Sigmoid colon (tissue), 7 donors: ENCODE results near the gene FNDC3A. TPM values are rescaled to one million over a fixed set of nuclear protein-coding genes. Genes with fewer than 3 reads are reported as not detected.

Experiments used
- DNase-seq: peaks from one replicate; pipeline ENCODE4 v3.0.0-alpha.2; 2019
- H3K27ac ChIP-seq, 4 donors: fragments of 200-600 bp; sonication (generic); one replicate each; pipeline ENCODE4 v1.5.1; 2016 to 2019; ENCODE audit warnings: mild to moderate bottlenecking in 1 of 4
- H3K27me3 ChIP-seq, 3 donors: fragments of 200-600 bp; sonication (generic); one replicate each; pipeline ENCODE4 v1.5.1; 2019; ENCODE audit warnings: mild to moderate bottlenecking in 1 of 3
- H3K36me3 ChIP-seq, 4 donors: fragments of 200-600 bp; sonication (generic); one replicate each; pipeline ENCODE4 v1.5.1; 2016 to 2019
- H3K4me1 ChIP-seq, 4 donors: fragments of 200-600 bp; sonication (generic); one replicate each; pipeline ENCODE4 v1.5.1; 2017 to 2019
- H3K4me3 ChIP-seq, 4 donors: fragments of 200-600 bp; sonication (generic); one replicate each; pipeline ENCODE4 v1.5.1; 2017 to 2019; ENCODE audit warnings: mild to moderate bottlenecking in 2 of 4, moderate library complexity in 1 of 4
- H3K9me3 ChIP-seq, 4 donors: fragments of 200-600 bp in 3 of 4; sonication (generic) in 3 of 4; one replicate each; pipeline versions ENCODE4 v1.5.1 to v1.6.1; 2013 to 2019
- CTCF ChIP-seq, 4 experiments: fragments of 450-650 bp in 3 of 4; fragments of 200-600 bp in 1 of 4; IDR thresholded peaks; one replicate each; pipeline ENCODE4 v1.5.1; 2016 to 2019; ENCODE audit warnings: antibody characterized with exemption in 4 of 4, mild to moderate bottlenecking in 3 of 4, moderate library complexity in 2 of 4
- EP300 ChIP-seq, 4 donors: sonication (generic); formaldehyde crosslinking; IDR thresholded peaks; one replicate each; pipeline ENCODE4 v1.6.1; 2017; ENCODE audit warnings: antibody characterized with exemption in 4 of 4
- POLR2A ChIP-seq, 2 donors: fragments of 450-650 bp; IDR thresholded peaks; one replicate each; pipeline ENCODE4 v1.6.1; 2016; ENCODE audit warnings: antibody characterized with exemption in 2 of 2, mild to moderate bottlenecking in 2 of 2, moderate library complexity in 2 of 2
- POLR2AphosphoS5 ChIP-seq, 4 donors: sonication (generic); formaldehyde crosslinking; IDR thresholded peaks; one replicate each; pipeline ENCODE4 v1.6.1; 2017; ENCODE audit warnings: antibody characterized with exemption in 4 of 4
- WGBS, 2 donors: extraction: QIAGEN DNeasy Blood & Tissue Kit; methylation state at CpG; one replicate each; pipeline ENCODE4 v1.1.7; 2013; 5-methylcytosine and 5-hydroxymethylcytosine counted together
- intact Hi-C: fragments of 100-400 bp; cut with DNase I; formaldehyde crosslinking; loops from one replicate; pipeline ENCODE4 v1.15.1; 2023
- polyA plus RNA-seq, 3 donors: library from polyadenylated mRNA; stranded (reverse); fragments of 200-250 nt; gene quantifications; one replicate each; pipeline ENCODE4 v1.2.3, GENCODE V29; 2013
- total RNA-seq, 4 donors: library from RNA; depleted of rRNA; stranded (reverse); fragments of >200 nt; gene quantifications; one replicate each; pipeline ENCODE4 v1.1.0, GENCODE V29; 2016
- donor health status: healthy with polysubstance abuse.
- donor health status: Bipolar disorder and iron deficiency.
- donor health status: healthy.

Gene FNDC3A
- total and polyA plus RNA-seq, 7 donors = 14.4 to 61.4 (median 47.8) TPM

- no peak overlapping the region for H3K4me3 ChIP-seq
- H3K4me1 ChIP-seq = no peaks in the 10 kb centered on the region
- no peaks in the 10 kb centered on the region for H3K36me3 ChIP-seq
- no peaks in the 10 kb centered on the region for H3K9me3 ChIP-seq
- TF ChIP-seq POLR2AphosphoS5 (IDR thresholded peaks at IDR 0.05) (no peak), CTCF (IDR thresholded peaks at IDR 0.05) (no peak), POLR2A (IDR thresholded peaks at IDR 0.05) (no peak), EP300 (IDR thresholded peaks at IDR 0.05) (no peak)
- no peak overlapping the region for H3K27ac ChIP-seq
- intact Hi-C loops = no loop called here
- no peaks in the 10 kb centered on the region for H3K27me3 ChIP-seq
- WGBS, 2 donors = 88 to 96% methylated on average over 2 of the region's 2 CpGs
- no peak for DNase-seq
Measured at GRCh38 chr13:48961379-48961778, 14.3 kb upstream of the FNDC3A start.

- intact Hi-C loops = no loop called here
- Histone ChIP-seq H3K4me3 (no peak overlapping the region), H3K36me3 (no peaks in the 10 kb centered on the region), H3K4me1 (no peaks in the 10 kb centered on the region), H3K27me3 (no peaks in the 10 kb centered on the region), H3K27ac (no peak overlapping the region), H3K9me3 (no peaks in the 10 kb centered on the region)
- 62 to 77% methylated on average over 4 of the region's 4 CpGs for WGBS, 2 donors
- TF ChIP-seq POLR2A (IDR thresholded peaks at IDR 0.05) (no peak), EP300 (IDR thresholded peaks at IDR 0.05) (no peak), POLR2AphosphoS5 (IDR thresholded peaks at IDR 0.05) (no peak), CTCF (IDR thresholded peaks at IDR 0.05) (no peak)
- DNase-seq = no peak
Measured at GRCh38 chr13:48962281-48962680, 13.4 kb upstream of the FNDC3A start.

- intact Hi-C loops = no loop called here
- TF ChIP-seq CTCF (IDR thresholded peaks at IDR 0.05) (no peak), EP300 (IDR thresholded peaks at IDR 0.05) (no peak), POLR2AphosphoS5 (IDR thresholded peaks at IDR 0.05) (no peak), POLR2A (IDR thresholded peaks at IDR 0.05) (no peak)
- DNase-seq = no peak
- Histone ChIP-seq H3K27ac (no peak overlapping the region), H3K27me3 (no peaks in the 10 kb centered on the region), H3K9me3 (no peaks in the 10 kb centered on the region), H3K36me3 (no peaks in the 10 kb centered on the region), H3K4me1 (no peaks in the 10 kb centered on the region), H3K4me3 (no peak overlapping the region)
- 74 to 85% methylated on average over 2 of the region's 2 CpGs for WGBS, 2 donors
Measured at GRCh38 chr13:48965736-48966135, 10.0 kb upstream of the FNDC3A start.

- no peak overlapping the region for H3K27ac ChIP-seq
- no peaks in the 10 kb centered on the region for H3K9me3 ChIP-seq
- intact Hi-C loops = loop anchor here (10.0 kb wide), 2 partner anchors 275 to 615 kb away; partner anchors contain the start of genes CDADC1 and RCBTB1
- H3K36me3 ChIP-seq = no peaks in the 10 kb centered on the region
- no peak overlapping the region for H3K4me3 ChIP-seq
- no peak for DNase-seq
- H3K27me3 ChIP-seq = no peaks in the 10 kb centered on the region
- H3K4me1 ChIP-seq = peaks cover 0 to 4% (median 1%) of the 10 kb centered on the region in 4 donors
- TF ChIP-seq POLR2AphosphoS5 (IDR thresholded peaks at IDR 0.05) (no peak), EP300 (IDR thresholded peaks at IDR 0.05) (no peak)
- 90 to 91% methylated on average over 1 of the region's 1 CpG for WGBS, 2 donors
Measured at GRCh38 chr13:48969685-48970084, 6.0 kb upstream of the FNDC3A start.

- WGBS, 2 donors = 93 to 99% methylated on average over 1 of the region's 1 CpG
- Histone ChIP-seq H3K4me1 (peaks cover 0 to 25% (median 19%) of the 10 kb centered on the region in 4 donors), H3K27me3 (no peaks in the 10 kb centered on the region), H3K36me3 (no peaks in the 10 kb centered on the region), H3K9me3 (no peaks in the 10 kb centered on the region), H3K4me3 (no peak overlapping the region), H3K27ac (peak overlapping the region in 1 of 4 donors; percentile 99)
- TF ChIP-seq POLR2A (IDR thresholded peaks at IDR 0.05) (no peak), POLR2AphosphoS5 (IDR thresholded peaks at IDR 0.05) (no peak), CTCF (IDR thresholded peaks at IDR 0.05) (no peak), EP300 (IDR thresholded peaks at IDR 0.05) (no peak)
- intact Hi-C loops = loop anchor here (2.0 to 10.0 kb wide), 4 partner anchors 65 to 611 kb away; partner anchors contain the start of genes CAB39L, CDADC1, RCBTB1 and SETDB2
- DNase-seq = no peak
Measured at GRCh38 chr13:48973845-48974431, 1.8 kb upstream of the FNDC3A start.
